ENCODE results near the gene TMCC2.

- TF ChIP-seq CTCF (IDR thresholded peaks at IDR 0.05; ENCODE audit: low read length) (no peak), EZH2 (optimal IDR thresholded peaks at IDR 0.05; ENCODE audit: low read depth, low read length) (no peak)
Observed at GRCh38 chr1:205317311-205317917, 89.7 kb downstream of the TMCC2 start.
